Breast epithelium (tissue), 3 donors: Measurements from ENCODE around the gene SERPINA9.

Experiments used
- POLR2A ChIP-seq: fragments of 450-650 bp; IDR thresholded peaks from one replicate; pipeline ENCODE4 v1.6.1; 2016; ENCODE audit warnings: antibody characterized with exemption, mild to moderate bottlenecking, moderate library complexity
- POLR2AphosphoS5 ChIP-seq, 3 donors: sonication (generic); formaldehyde crosslinking; IDR thresholded peaks; one replicate each; pipeline ENCODE4 v1.6.1; 2017; ENCODE audit warnings: antibody characterized with exemption in 3 of 3
- TF ChIP-seq, protein P1 (sequence below), 3 donors: fragments of 450-650 bp; IDR thresholded peaks; one replicate each; pipeline ENCODE4 v1.5.1; 2016 to 2017; ENCODE audit warnings: antibody characterized with exemption in 3 of 3, mild to moderate bottlenecking in 3 of 3, moderate library complexity in 3 of 3

DNA sequence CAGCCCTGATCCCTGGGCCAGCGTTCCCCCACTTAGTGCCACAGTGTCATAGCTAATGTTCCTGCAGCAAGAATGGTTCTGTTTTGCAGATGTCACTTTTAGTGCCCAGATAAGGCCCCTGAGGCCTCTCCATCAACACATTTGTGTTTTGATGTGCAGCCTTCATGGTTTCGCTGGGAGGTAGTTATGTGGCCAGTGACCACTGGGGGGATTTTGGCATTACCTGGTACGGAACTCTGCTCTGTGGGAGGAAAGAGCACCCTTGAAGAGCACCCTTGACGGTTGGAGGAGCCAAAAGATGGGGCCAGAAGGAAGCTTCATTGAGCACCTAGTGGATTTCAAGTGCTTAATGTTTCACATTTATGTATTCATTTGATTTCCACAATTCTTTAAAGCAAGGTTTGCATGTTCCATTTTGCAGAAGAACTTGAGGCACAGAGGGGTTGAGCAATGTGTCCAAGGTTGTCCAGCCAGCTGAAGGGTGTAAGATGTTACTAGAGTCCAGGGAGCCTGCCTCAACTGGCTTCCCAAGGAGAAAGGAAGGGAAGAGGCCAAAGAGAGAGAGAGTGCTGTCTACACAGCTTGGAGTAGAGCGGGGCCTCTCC, 36.4 kb downstream of the SERPINA9 start:
- TF ChIP-seq, protein P1, sequence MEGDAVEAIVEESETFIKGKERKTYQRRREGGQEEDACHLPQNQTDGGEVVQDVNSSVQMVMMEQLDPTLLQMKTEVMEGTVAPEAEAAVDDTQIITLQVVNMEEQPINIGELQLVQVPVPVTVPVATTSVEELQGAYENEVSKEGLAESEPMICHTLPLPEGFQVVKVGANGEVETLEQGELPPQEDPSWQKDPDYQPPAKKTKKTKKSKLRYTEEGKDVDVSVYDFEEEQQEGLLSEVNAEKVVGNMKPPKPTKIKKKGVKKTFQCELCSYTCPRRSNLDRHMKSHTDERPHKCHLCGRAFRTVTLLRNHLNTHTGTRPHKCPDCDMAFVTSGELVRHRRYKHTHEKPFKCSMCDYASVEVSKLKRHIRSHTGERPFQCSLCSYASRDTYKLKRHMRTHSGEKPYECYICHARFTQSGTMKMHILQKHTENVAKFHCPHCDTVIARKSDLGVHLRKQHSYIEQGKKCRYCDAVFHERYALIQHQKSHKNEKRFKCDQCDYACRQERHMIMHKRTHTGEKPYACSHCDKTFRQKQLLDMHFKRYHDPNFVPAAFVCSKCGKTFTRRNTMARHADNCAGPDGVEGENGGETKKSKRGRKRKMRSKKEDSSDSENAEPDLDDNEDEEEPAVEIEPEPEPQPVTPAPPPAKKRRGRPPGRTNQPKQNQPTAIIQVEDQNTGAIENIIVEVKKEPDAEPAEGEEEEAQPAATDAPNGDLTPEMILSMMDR (IDR thresholded peaks at IDR 0.05) = no peak
- TF ChIP-seq POLR2A = no peak
- TF ChIP-seq POLR2AphosphoS5 (IDR thresholded peaks at IDR 0.05) = no peak
